OCI-LY7 (cell line): ENCODE measurements around the gene ELK1. TPM values are rescaled to one million over a fixed set of nuclear protein-coding genes. Genes with fewer than 3 reads are reported as not detected.

Source experiments
- BruUV-seq: library from RNA; stranded (reverse); fragments of 400-500 nt; replicated peaks from 2 replicates; lab custom pipeline; 2021; lab: Mats Ljungman, UMichigan
- CTCF ChIA-PET: fragments of 300-600 bp; sonication (Branson Sonifier 250); formaldehyde crosslinking; loops from one replicate; lab custom pipeline; 2022; ENCODE audit warnings: antibody characterized with exemption; ENCODE audit not compliant: unreplicated experiment; lab: Charles Lee
- POLR2A ChIA-PET: fragments of 300-600 bp; sonication (Branson Sonifier 250); formaldehyde crosslinking; loops from one replicate; lab custom pipeline; 2022; ENCODE audit warnings: antibody characterized with exemption; lab: Charles Lee
- DNase-seq: peaks from one replicate; pipeline ENCODE4 v3.0.0-alpha.2; 2015; ENCODE audit warnings: low spot score
- H2AFZ ChIP-seq: fragments of 200-600 bp; sonication (generic), shearing (Covaris generic); 2 replicates; pipeline ENCODE4 v1.6.1; 2014; ENCODE audit warnings: mild to moderate bottlenecking, antibody characterized with exemption, low read length, moderate library complexity
- H3K27ac ChIP-seq: fragments of 200-600 bp; sonication (generic); 2 replicates; pipeline ENCODE4 v1.5.1; 2014; ENCODE audit warnings: mixed run types, low read depth, mild to moderate bottlenecking, moderate library complexity, low read length, inconsistent platforms; ENCODE audit not compliant: poor library complexity, severe bottlenecking
- H3K36me3 ChIP-seq: fragments of 200-600 bp; sonication (generic); 2 replicates; pipeline ENCODE4 v1.6.1; 2014; ENCODE audit warnings: mild to moderate bottlenecking, antibody characterized with exemption, low read length, moderate library complexity, mixed read lengths; ENCODE audit not compliant: insufficient read depth
- H3K4me1 ChIP-seq: fragments of 200-600 bp; sonication (generic); 2 replicates; pipeline ENCODE4 v1.5.1; 2014; ENCODE audit warnings: mild to moderate bottlenecking, low read length; ENCODE audit not compliant: insufficient read depth, poor library complexity, severe bottlenecking
- H3K4me2 ChIP-seq: fragments of 200-600 bp; sonication (generic); 2 replicates; pipeline ENCODE4 v1.6.1; 2014; ENCODE audit warnings: mild to moderate bottlenecking, low read length
- H3K4me3 ChIP-seq: fragments of 200-600 bp; sonication (generic); 2 replicates; pipeline ENCODE4 v1.5.1; 2014; ENCODE audit warnings: mild to moderate bottlenecking, low read depth, low read length; ENCODE audit not compliant: poor library complexity, severe bottlenecking
- H3K79me2 ChIP-seq: fragments of 200-600 bp; sonication (generic); 2 replicates; pipeline ENCODE4 v1.6.1; 2016; ENCODE audit warnings: low read depth, mild to moderate bottlenecking, low read length, moderate library complexity, mixed read lengths; ENCODE audit not compliant: insufficient read depth
- H3K9me2 ChIP-seq: fragments of 200-600 bp; sonication (generic); 2 replicates; pipeline ENCODE4 v1.6.1; 2016; ENCODE audit warnings: mild to moderate bottlenecking, low read length, mixed read lengths; ENCODE audit not compliant: insufficient read depth
- H3K9me3 ChIP-seq: fragments of 200-600 bp; sonication (generic); 2 replicates; pipeline ENCODE4 v1.6.1; 2014; ENCODE audit warnings: mild to moderate bottlenecking, mixed run types, low read length, mixed read lengths
- H4K20me1 ChIP-seq: fragments of 200-600 bp; sonication (generic); 2 replicates; pipeline ENCODE4 v1.6.1; 2014; ENCODE audit warnings: mild to moderate bottlenecking, antibody characterized with exemption, low read length, moderate library complexity, mixed read lengths; ENCODE audit not compliant: insufficient read depth
- CTCF ChIP-seq: fragments of 200-600 bp; sonication (generic); conservative IDR thresholded peaks from 2 replicates; pipeline ENCODE4 v1.5.1; 2014; ENCODE audit warnings: mild to moderate bottlenecking, antibody characterized with exemption, low read length, moderate library complexity, mixed read lengths
- EZH2phosphoT487 ChIP-seq: fragments of 200-600 bp; sonication (generic); IDR thresholded peaks from 2 replicates; pipeline ENCODE4 v1.6.1; 2018; ENCODE audit warnings: low read depth, borderline replicate concordance, mild to moderate bottlenecking, mixed run types, antibody characterized with exemption, low read length, moderate library complexity, mixed read lengths
- intact Hi-C: fragments of 100-400 bp; cut with micrococcal nuclease; formaldehyde crosslinking; loops from one replicate; pipeline ENCODE4 v1.10.0; 2022; ENCODE audit not compliant: unreplicated experiment
- total RNA-seq, 2 experiments: library from RNA; depleted of rRNA in 1 of 2; stranded (reverse); fragments of >200 nt in 1 of 2; shearing (Covaris generic) in 1 of 2; gene quantifications; 2 replicates each; pipeline ENCODE4 v1.2.3, GENCODE V29; 2014 to 2022

Gene ELK1
- total RNA-seq, 2 experiments from 2014 or later = 23.3 to 51.0 TPM

DNA sequence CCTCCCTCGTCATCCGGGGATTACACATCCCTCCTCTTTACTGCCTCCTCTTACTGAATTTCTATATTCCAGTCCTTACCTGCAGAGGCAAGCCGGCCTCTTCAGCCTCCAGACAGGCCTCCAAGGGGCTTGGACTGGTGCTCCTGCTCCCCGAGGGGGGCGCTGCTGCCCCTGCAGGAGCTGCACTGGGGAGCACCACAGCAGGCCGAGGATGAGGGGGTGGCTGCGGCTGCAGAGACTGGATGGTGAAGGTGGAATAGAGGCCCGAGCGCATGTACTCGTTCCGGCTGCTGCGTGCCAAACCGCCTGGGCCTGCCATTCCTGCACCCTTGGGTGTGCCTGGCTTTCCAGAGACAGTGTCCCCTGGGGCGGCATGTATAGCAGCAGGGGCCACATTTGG is 11.5 kb downstream of the ELK1 start:
- Histone ChIP-seq H2AFZ (no peak overlapping the region), H3K4me2 (no peak overlapping the region), H3K4me1 (no peaks in the 10 kb centered on the region), H3K4me3 (no peak overlapping the region), H3K27ac (no peak overlapping the region), H3K9me3 (no peaks in the 10 kb centered on the region), H3K79me2 (no peaks in the 10 kb centered on the region), H3K9me2 (no peaks in the 10 kb centered on the region), H3K36me3 (peaks cover 84% of the 10 kb centered on the region), H4K20me1 (no peaks in the 10 kb centered on the region)
- BruUV-seq = no TSS peak
- no peak for DNase-seq
- CTCF ChIA-PET = no interaction called here
- TF ChIP-seq EZH2phosphoT487 (no peak), CTCF (no peak)
- intact Hi-C loops = no loop called here
- POLR2A ChIA-PET = no interaction called here

DNA sequence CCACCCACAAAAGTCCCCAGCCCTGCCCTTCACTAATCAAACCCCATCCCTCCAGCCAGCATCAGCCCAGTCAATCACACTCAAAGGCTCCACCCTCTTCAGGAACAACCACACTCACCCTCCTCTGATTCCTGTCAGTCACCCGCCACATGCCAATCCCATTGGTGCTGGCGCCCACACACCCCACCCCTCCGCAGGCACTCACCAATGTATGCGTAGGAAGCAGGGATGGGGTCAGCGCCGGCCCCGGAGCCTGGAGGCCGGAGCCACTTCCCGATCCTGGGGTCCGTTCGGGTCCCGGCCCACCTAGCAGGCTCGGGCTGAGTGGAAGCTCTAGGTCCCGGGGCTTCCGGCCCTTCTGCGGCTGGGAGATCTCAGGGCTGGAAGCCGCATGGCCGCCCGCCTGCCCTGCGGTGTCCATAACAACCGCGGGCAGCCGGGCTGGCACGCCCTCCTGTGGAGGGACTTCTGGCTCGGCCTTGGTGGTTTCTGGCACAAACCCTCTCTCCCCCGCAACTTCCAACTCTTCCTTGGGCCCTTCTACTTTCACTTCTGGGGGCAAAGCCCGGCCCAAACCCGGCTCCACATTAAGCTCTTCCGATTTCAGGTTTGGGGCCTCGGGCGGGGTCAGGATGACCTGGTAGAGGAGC is 12.7 kb downstream of the ELK1 start:
- ChIA-PET POLR2A (interaction anchor here (0.6 kb wide), 1 partner anchor 82 kb away, joined by 3 read pairs; no protein-coding TSS in a partner anchor), CTCF (no interaction called here)
- no peaks in the 10 kb centered on the region for H4K20me1 ChIP-seq
- no peaks in the 10 kb centered on the region for H3K9me3 ChIP-seq
- H3K4me3 ChIP-seq = no peak overlapping the region
- TF ChIP-seq EZH2phosphoT487 (no peak), CTCF (no peak)
- intact Hi-C loops = no loop called here
- H3K36me3 ChIP-seq = peaks cover 72% of the 10 kb centered on the region
- no peaks in the 10 kb centered on the region for H3K4me1 ChIP-seq
- H3K4me2 ChIP-seq = no peak overlapping the region
- no peak for DNase-seq
- H2AFZ ChIP-seq = no peak overlapping the region
- BruUV-seq = no TSS peak
- no peak overlapping the region for H3K27ac ChIP-seq
- H3K79me2 ChIP-seq = no peaks in the 10 kb centered on the region
- no peaks in the 10 kb centered on the region for H3K9me2 ChIP-seq

DNA sequence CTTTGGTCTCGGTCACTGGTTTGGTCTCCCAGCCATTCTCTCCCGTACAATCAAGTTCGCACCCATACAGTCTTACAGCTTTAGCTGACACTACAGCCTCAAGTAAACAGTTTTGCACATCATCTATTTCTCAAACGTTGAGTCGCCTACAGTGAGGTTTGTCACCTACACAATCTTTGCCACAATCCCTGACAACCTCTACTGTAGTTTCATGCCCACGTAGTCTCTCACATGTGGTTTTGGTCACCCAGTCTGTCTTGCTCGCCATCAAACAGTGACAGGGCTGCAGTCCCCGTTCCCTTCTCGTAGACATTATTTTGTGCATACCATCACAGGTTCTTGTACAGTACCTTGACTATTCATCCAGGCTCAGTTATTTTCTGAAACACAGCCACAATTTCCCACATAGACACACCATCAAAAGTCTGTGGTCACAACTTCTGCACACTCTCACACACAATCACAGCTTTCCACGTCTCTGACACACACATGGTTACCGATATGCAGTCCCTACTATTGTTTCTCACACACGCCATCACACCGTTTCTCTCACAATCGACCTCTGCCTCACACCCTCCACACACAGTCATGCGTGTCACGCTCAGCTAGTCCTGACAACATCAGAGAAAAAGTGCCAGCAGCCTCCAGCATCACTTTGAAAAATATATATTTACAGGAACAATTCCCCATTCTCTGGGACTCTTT is 15.3 kb downstream of the ELK1 start:
- ChIA-PET CTCF (no interaction called here), POLR2A (no interaction called here)
- Histone ChIP-seq H2AFZ (no peak overlapping the region), H3K4me1 (peaks cover 4% of the 10 kb centered on the region), H4K20me1 (no peaks in the 10 kb centered on the region), H3K4me3 (no peak overlapping the region), H3K9me2 (no peaks in the 10 kb centered on the region), H3K27ac (no peak overlapping the region), H3K9me3 (no peaks in the 10 kb centered on the region), H3K79me2 (no peaks in the 10 kb centered on the region), H3K36me3 (peaks cover 48% of the 10 kb centered on the region), H3K4me2 (no peak overlapping the region)
- TF ChIP-seq CTCF = no peak
- TF ChIP-seq EZH2phosphoT487 = no peak
- BruUV-seq = no TSS peak
- DNase-seq = no peak
- intact Hi-C loops = no loop called here
